ENCODE data around the gene LSAMP. TPM values are rescaled to one million over a fixed set of nuclear protein-coding genes. Genes with fewer than 3 reads are reported as not detected.

Gene LSAMP
- total and polyA plus RNA-seq, 9 of the 15 experiments (the other 6 are each of a cell fraction or from before 2014, with no cell fraction given): 0.09 to 0.11 TPM; not detected in 7

DNA sequence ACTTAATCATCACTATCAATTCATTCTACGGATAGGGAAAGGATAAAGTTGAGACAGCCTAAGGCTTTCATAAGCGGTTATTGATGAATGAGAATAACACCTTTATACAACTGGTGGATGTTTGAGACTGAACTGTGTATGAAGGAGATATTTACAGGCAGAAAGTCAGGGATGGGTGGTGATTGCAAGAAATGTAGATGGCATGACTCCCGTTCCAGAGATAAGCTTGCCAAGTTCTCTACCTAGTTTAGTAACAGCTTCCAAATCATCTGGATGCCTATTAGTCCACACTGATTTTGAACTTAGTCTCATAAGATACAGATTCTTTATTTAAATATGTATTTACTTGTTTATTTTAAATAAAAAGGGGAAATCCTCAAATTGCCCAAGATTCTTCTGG is 463.2 kb downstream of the LSAMP start (continued):
- no peak for TF ChIP-seq HMG20B (CRISPR knock-in tag; IDR thresholded peaks at IDR 0.05)
- TF ChIP-seq MCM5 (IDR thresholded peaks at IDR 0.05; ENCODE audit: low read depth): no peak
- no peak for TF ChIP-seq ZBTB17 (CRISPR knock-in tag; IDR thresholded peaks at IDR 0.05)
- TF ChIP-seq ZSCAN32 (CRISPR knock-in tag; IDR thresholded peaks at IDR 0.05): no peak
- TF ChIP-seq HNRNPK (IDR thresholded peaks at IDR 0.05; ENCODE audit: low read depth, low read length, poor library complexity, severe bottlenecking): no peak
- no peak for TF ChIP-seq BMI1 (IDR thresholded peaks at IDR 0.05; ENCODE audit: low read length)
- TF ChIP-seq, protein P1, sequence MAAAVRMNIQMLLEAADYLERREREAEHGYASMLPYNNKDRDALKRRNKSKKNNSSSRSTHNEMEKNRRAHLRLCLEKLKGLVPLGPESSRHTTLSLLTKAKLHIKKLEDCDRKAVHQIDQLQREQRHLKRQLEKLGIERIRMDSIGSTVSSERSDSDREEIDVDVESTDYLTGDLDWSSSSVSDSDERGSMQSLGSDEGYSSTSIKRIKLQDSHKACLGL (CRISPR knock-in tag; IDR thresholded peaks at IDR 0.05; ENCODE audit: borderline replicate concordance, poor library complexity, severe bottlenecking): no peak
- TF ChIP-seq FOXM1 (IDR thresholded peaks at IDR 0.05; ENCODE audit: low read depth): no peak
- TF ChIP-seq FOXM1 (CRISPR knock-in tag; IDR thresholded peaks at IDR 0.05; ENCODE audit: low read depth): no peak

DNA sequence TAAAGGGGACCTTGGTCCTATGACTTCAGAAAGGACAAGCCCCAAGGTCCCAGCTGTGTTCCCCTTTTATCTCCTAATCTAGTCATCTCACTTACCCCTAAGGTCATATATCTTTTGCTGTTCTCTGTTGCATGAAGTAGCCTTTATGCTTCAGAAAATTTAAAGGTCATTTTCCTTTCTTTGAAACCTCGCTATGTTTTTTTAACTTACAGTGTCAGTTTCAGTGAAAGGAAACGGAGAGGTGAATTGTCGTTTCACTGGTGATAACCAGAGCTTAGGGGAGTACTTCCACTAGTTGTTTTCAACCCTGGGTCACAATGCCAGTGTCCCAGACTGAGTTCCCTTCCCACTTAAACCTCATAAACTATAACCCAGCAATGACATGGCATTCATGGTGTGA is 464.6 kb downstream of the LSAMP start:
- ATAC-seq: no peak
- in situ Hi-C loops (cut with MboI) (no loop called here), intact Hi-C loops (cut with micrococcal nuclease) (no loop called here)
- H3K9me1 ChIP-seq (ENCODE audit: control insufficient read depth, insufficient read depth, low read length): no peaks in the 10 kb centered on the region
- no TSS peak for BruUV-seq (replicated peaks)
- H3K27ac ChIP-seq (ENCODE audit: extremely low read depth, low read depth, low read length): no peak overlapping the region
- no peak for FAIRE-seq
- H3K4me2 ChIP-seq (ENCODE audit: insufficient read depth, low read length): no peak overlapping the region
- ChIA-PET CTCF (ENCODE audit: low intra/inter-chr PET ratio) (no interaction called here), POLR2A (no interaction called here)
- no peak for DNase-seq (ENCODE audit: extremely low read depth in 1 of 4, low spot score in 3 of 4)
- H3K9me3 ChIP-seq (replicated peaks; ENCODE audit: control insufficient read depth, insufficient read depth, low read depth, low read length): no peaks in the 10 kb centered on the region
- H3K79me2 ChIP-seq (ENCODE audit: control insufficient read depth, insufficient read depth, low read length): no peaks in the 10 kb centered on the region
- peaks cover 0 to 3% of the 10 kb centered on the region in 2 experiments; a peak in 1 of 5 replicates for H3K4me1 ChIP-seq (replicated peaks in 1 of 2; ENCODE audit: control insufficient read depth in 2 of 2, insufficient read depth in 2 of 2, low read length in 2 of 2)
- H3K9ac ChIP-seq (ENCODE audit: insufficient read depth in 1 of 2, low read depth in 2 of 2, low read length in 2 of 2): no peak overlapping the region
- no peaks in the 10 kb centered on the region for H3K27me3 ChIP-seq (ENCODE audit: control insufficient read depth in 2 of 2, insufficient read depth in 2 of 2, low read length in 2 of 2)
- H3K36me3 ChIP-seq (ENCODE audit: control insufficient read depth, insufficient read depth, low read length): no peaks in the 10 kb centered on the region
- TF ChIP-seq ESRRA (IDR thresholded peaks at IDR 0.05; ENCODE audit: borderline replicate concordance, low read depth) (peak; percentile 28; the same call in 1 of the 2 replicates), TGIF2 (CRISPR knock-in tag; IDR thresholded peaks at IDR 0.05) (no peak)
- H2AFZ ChIP-seq (ENCODE audit: low read depth, low read length): no peak overlapping the region
- H4K20me1 ChIP-seq (replicated peaks; ENCODE audit: control insufficient read depth, insufficient read depth, low read length): no peaks in the 10 kb centered on the region
- 0% methylated on average over 3 of the region's 3 CpGs for WGBS (ENCODE audit: insufficient coverage, low coverage, missing lambda C conversion rate)
- H3K4me3 ChIP-seq: no peak overlapping the region
